Loucy (cell line): ENCODE measurements around the gene TTC12.

Experiments
- H2AFZ ChIP-seq: fragments of 200-600 bp; sonication (generic); 2 replicates; pipeline ENCODE4 v1.6.0; 2016; ENCODE audit warnings: antibody characterized with exemption, mild to moderate bottlenecking, low read length, moderate library complexity
- H3F3A ChIP-seq: fragments of 200-600 bp; 2 replicates; pipeline ENCODE4 v1.6.0; 2016; ENCODE audit warnings: antibody characterized with exemption, low read depth, mild to moderate bottlenecking
- H3K27me3 ChIP-seq: fragments of 200-600 bp; sonication (generic); 2 replicates; pipeline ENCODE4 v1.6.1; 2014; ENCODE audit warnings: low read length, mild to moderate bottlenecking; ENCODE audit not compliant: insufficient read depth, poor library complexity, severe bottlenecking
- H3K36me3 ChIP-seq: fragments of 200-600 bp; sonication (generic); 2 replicates; pipeline ENCODE4 v1.6.1; 2016; ENCODE audit warnings: low read length; ENCODE audit not compliant: insufficient read depth
- H3K4me1 ChIP-seq: fragments of 200-600 bp; sonication (generic); 2 replicates; pipeline ENCODE4 v1.5.1; 2014; ENCODE audit warnings: low read length, mild to moderate bottlenecking; ENCODE audit not compliant: insufficient read depth, poor library complexity, severe bottlenecking
- H3K4me2 ChIP-seq: fragments of 200-600 bp; sonication (generic); 2 replicates; pipeline ENCODE4 v1.6.0; 2014; ENCODE audit warnings: antibody characterized with exemption, low read length, low read depth, mild to moderate bottlenecking; ENCODE audit not compliant: poor library complexity, severe bottlenecking
- H3K4me3 ChIP-seq: fragments of 200-600 bp; sonication (generic); 2 replicates; pipeline ENCODE4 v1.5.1; 2014; ENCODE audit warnings: low read length, mild to moderate bottlenecking, mixed read lengths; ENCODE audit not compliant: poor library complexity, severe bottlenecking
- H3K79me2 ChIP-seq: fragments of 200-600 bp; sonication (generic); 2 replicates; pipeline ENCODE4 v1.6.1; 2014; ENCODE audit warnings: low read length; ENCODE audit not compliant: insufficient read depth
- H3K9ac ChIP-seq: fragments of 200-600 bp; sonication (generic); 2 replicates; pipeline ENCODE4 v1.6.0; 2014; ENCODE audit warnings: mild to moderate bottlenecking, low read depth, low read length, moderate library complexity; ENCODE audit not compliant: poor library complexity, severe bottlenecking
- H3K9me2 ChIP-seq: fragments of 200-600 bp; sonication (generic); replicated peaks from 2 replicates; pipeline ENCODE4 v1.6.1; 2016; ENCODE audit warnings: low read depth, low read length, mixed read lengths
- H3K9me3 ChIP-seq: fragments of 200-600 bp; sonication (generic); 2 replicates; pipeline ENCODE4 v1.6.1; 2014; ENCODE audit warnings: mild to moderate bottlenecking, antibody characterized with exemption, low read length, low read depth; ENCODE audit not compliant: insufficient read depth
- H4K20me1 ChIP-seq: fragments of 200-600 bp; sonication (generic); 2 replicates; pipeline ENCODE4 v1.6.0; 2014; ENCODE audit warnings: antibody characterized with exemption, low read length, mild to moderate bottlenecking; ENCODE audit not compliant: insufficient read depth, poor library complexity, severe bottlenecking
- CTCF ChIP-seq: fragments of 200-600 bp; sonication (generic); conservative IDR thresholded peaks from 2 replicates; pipeline ENCODE4 v1.5.1; 2014; ENCODE audit warnings: mild to moderate bottlenecking, antibody characterized with exemption, low read length
- EZH2phosphoT487 ChIP-seq: fragments of 200-600 bp; IDR thresholded peaks from 2 replicates; pipeline ENCODE4 v1.6.1; 2018; ENCODE audit warnings: antibody characterized with exemption, mild to moderate bottlenecking, moderate library complexity, borderline replicate concordance

TTC12 gene

GRCh38 chr11:113334183-113334582, 19.8 kb downstream of the TTC12 start:
- no peaks in the 10 kb centered on the region for H3K9me2 ChIP-seq
- TF ChIP-seq EZH2phosphoT487, result no peak
- TF ChIP-seq CTCF, result no peak
- H3K4me2 ChIP-seq, result no peak overlapping the region
- H3K79me2 ChIP-seq, result no peaks in the 10 kb centered on the region
- H4K20me1 ChIP-seq, result no peaks in the 10 kb centered on the region
- H3K4me3 ChIP-seq, result no peak overlapping the region
- H3K27me3 ChIP-seq, result no peaks in the 10 kb centered on the region
- no peaks in the 10 kb centered on the region for H3K9me3 ChIP-seq
- no peak overlapping the region for H3K9ac ChIP-seq
- H3K36me3 ChIP-seq, result no peaks in the 10 kb centered on the region
- no peaks in the 10 kb centered on the region for H3K4me1 ChIP-seq
- H3F3A ChIP-seq, result no peaks in the 10 kb centered on the region
- H2AFZ ChIP-seq, result no peak overlapping the region

DNA sequence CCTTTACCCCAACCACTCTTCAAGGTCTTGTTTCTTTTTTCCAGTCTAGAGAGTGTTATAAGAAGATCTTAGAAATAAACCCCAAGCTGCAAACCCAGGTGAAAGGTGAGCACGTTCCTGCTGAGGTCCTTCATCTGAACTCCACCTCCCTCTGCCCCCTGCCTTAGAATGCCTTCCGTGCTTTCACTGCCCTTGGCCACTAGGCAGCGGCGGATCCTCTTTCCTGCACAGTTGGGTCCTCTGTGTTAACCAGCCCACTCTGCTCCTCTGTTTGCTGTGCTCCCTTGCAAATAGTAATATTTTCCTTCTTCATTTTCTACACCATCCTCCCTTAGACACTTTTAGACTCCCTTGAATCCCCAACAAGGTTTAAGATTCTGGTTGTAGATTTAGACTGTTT, 24.3 kb downstream of the TTC12 start:
- H3K36me3 ChIP-seq, result no peaks in the 10 kb centered on the region
- H3K9me2 ChIP-seq, result no peaks in the 10 kb centered on the region
- H3K27me3 ChIP-seq, result no peaks in the 10 kb centered on the region
- no peaks in the 10 kb centered on the region for H3K4me1 ChIP-seq
- no peaks in the 10 kb centered on the region for H4K20me1 ChIP-seq
- no peak for TF ChIP-seq EZH2phosphoT487
- TF ChIP-seq CTCF, result no peak
- H3K9me3 ChIP-seq, result no peaks in the 10 kb centered on the region
- no peak overlapping the region for H3K4me2 ChIP-seq
- H3K4me3 ChIP-seq, result no peak overlapping the region
- no peak overlapping the region for H2AFZ ChIP-seq
- no peaks in the 10 kb centered on the region for H3F3A ChIP-seq
- H3K9ac ChIP-seq, result no peak overlapping the region
- H3K79me2 ChIP-seq, result no peaks in the 10 kb centered on the region

DNA sequence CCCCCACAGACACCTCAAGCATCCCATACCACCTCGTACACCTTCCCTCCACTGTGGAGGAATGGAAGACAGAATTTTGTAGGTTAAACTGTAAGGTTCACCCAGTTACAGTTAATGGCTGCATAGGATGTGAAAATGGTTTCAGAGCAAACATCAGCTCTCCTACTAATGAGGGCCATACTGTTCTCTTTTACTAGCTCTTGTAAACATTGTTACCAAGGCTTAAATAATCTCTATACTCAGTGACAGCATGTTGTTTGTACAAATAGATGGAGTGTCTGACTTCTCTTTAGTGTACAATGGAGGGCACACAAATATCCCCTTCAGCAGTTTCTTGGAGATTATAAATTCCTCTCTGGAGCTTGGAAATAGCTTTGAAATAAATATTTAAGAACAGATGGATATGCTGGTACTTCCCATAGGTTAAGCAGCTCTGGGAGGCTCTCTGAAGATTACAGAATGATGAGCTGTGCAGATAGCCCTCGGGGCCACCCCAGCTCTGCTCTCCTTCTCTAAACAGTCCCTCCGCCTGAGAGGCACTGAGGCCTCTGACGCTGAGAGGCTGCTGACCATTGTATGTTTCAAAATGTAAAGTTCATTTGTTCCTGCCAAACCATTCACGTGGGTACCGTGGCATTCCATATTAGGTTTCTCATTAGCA, 25.7 kb downstream of the TTC12 start:
- TF ChIP-seq EZH2phosphoT487 (no peak), CTCF (no peak)
- Histone ChIP-seq H3K9me3 (no peaks in the 10 kb centered on the region), H3K36me3 (no peaks in the 10 kb centered on the region), H3K9me2 (no peaks in the 10 kb centered on the region), H4K20me1 (no peaks in the 10 kb centered on the region), H3K4me1 (no peaks in the 10 kb centered on the region), H2AFZ (no peak overlapping the region), H3K27me3 (no peaks in the 10 kb centered on the region), H3K79me2 (no peaks in the 10 kb centered on the region), H3K4me3 (no peak overlapping the region), H3K9ac (no peak overlapping the region), H3F3A (no peaks in the 10 kb centered on the region), H3K4me2 (no peak overlapping the region)
